GM18909 (cell line): ENCODE measurements around the gene OPRL1.
"Not testable (repeated sequence)": the region's sequence is repeated elsewhere in the genome, so short reads cannot be mapped to it uniquely, and the experiment has no call there.

ENCODE experiments used
- ATAC-seq: cut with Tn5 transposase; IDR thresholded peaks from one replicate; pipeline ENCODE4 v1.9.1; 2021; ENCODE audit warnings: mild to moderate bottlenecking; ENCODE audit not compliant: unreplicated experiment, poor library complexity

OPRL1 gene

DNA sequence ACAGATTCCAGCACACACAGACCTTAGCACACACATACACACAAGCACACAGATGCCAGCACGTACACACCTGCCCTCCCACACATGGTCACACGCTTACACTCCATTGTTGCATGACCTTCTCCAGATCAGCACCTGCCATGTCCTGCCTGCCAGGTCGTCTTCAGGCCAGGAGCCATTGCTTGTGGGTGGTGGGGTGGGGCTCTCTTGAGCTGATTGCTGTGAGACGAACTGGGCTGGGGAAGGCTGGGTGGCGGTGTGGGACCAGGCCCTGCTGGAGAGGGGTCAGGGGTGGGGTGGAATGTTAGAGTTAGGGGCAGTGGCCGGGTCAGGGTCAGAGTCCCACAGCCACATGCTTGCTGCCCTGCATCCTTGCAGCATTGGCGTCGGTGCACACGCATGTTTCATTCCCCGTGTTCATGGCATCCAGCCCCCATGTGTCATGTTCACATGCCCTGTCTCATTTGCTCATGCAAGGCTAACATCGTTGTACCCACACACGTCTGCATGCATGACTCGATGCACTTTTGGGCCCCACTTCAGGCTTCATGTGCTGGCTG lies 34.0 kb downstream of the OPRL1 start:
- ATAC-seq: no peak

- ATAC-seq: no peak
Observed at GRCh38 chr20:64114356-64114971, 34.6 kb downstream of the OPRL1 start.

GRCh38 chr20:64115171-64115911 lies 35.5 kb downstream of the OPRL1 start:
- ATAC-seq: no peak

- no peak for ATAC-seq
Observed at GRCh38 chr20:64116016-64116415, 36.1 kb downstream of the OPRL1 start.

GRCh38 chr20:64116541-64117431 lies 36.9 kb downstream of the OPRL1 start:
- no peak for ATAC-seq

GRCh38 chr20:64117432-64117777 lies 37.5 kb downstream of the OPRL1 start:
- ATAC-seq: not testable (repeated sequence)

DNA sequence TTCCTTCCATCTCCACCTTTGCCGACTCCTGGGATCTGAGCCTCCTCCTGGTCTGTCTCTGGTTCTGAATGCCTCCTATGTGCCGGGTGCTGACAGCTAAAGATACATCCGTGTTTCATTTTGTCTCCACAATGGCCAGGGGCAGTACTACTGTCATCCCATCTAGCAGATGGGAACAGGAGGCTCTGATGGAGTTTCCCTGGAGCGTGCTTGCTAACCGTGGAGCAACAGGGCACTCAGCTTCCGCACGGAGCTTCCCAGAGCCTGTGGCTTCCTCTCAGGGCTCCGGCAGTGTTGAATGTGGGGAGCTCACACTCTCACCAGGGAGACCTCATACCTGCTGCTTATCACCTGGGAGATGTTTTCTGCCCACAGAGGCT lies 39.4 kb downstream of the OPRL1 start:
- ATAC-seq: no peak

DNA sequence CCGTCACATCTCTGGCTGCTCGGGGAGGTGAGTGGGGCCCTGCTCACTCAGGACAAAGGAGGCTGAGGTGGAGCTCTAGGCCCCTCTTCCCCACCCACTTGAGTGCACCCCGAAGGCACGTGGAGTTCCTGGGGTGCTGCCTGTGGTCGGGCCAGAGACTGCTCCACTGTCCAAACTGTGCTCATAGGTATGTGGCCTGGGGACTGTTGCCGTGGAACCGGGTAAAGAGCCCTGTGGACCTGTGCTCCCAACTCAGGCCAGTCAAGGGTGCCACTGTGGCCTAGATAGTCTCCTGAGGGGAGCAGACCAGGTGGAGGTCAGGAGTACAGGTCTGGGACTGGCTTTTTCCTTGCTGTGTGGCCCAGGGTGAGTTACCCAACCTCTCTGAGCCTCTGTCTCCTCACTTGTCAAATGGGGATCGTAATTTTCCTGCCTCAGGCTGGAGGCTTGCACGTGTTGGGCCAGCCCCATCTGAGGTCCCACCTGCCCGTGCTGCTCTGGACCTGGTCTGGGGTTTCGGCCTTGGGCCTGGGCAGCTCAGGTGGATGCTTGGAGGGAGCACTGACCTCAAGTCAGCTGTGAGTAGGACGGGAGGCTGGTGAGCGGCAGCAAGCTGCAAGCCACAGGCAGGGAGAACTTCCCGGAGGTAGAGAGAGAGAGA lies 39.9 kb downstream of the OPRL1 start:
- no peak for ATAC-seq

GRCh38 chr20:64121586-64121985 lies 41.7 kb downstream of the OPRL1 start:
- ATAC-seq: no peak

DNA sequence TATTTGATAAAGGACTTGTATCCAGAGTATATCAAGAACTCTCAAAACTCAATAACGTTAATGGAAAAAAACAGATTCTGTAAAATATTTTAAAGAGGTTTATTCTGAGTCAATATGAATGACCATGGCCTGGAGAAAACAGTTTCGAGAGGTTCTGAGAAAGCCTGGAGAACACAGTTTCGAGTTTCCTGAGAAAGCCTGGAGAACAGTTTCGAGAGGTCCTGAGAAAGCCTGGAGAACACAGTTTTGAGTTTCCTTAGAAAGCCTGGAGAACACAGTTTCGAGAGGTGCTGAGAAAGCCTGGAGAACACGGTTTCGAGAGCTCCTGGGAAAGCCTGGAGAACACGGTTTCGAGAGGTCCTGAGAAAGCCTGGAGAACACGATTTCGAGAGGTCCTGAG lies 43.0 kb downstream of the OPRL1 start:
- not testable (repeated sequence) for ATAC-seq

DNA sequence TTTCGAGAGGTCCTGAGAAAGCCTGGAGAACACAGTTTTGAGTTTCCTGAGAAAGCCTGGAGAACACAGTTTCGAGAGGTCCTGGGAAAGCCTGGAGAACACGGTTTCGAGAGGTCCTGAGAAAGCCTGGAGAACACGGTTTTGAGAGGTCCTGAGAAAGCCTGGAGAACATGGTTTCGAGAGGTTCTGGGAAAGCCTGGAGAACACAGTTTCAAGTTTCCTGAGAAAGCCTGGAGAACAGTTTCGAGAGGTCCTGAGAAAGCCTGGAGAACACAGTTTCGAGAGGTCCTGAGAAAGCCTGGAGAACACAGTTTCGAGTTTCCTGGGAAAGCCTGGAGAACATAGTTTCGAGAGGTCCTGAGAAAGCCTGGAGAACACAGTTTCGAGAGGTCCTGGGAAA lies 43.6 kb downstream of the OPRL1 start:
- ATAC-seq: not testable (repeated sequence)

DNA sequence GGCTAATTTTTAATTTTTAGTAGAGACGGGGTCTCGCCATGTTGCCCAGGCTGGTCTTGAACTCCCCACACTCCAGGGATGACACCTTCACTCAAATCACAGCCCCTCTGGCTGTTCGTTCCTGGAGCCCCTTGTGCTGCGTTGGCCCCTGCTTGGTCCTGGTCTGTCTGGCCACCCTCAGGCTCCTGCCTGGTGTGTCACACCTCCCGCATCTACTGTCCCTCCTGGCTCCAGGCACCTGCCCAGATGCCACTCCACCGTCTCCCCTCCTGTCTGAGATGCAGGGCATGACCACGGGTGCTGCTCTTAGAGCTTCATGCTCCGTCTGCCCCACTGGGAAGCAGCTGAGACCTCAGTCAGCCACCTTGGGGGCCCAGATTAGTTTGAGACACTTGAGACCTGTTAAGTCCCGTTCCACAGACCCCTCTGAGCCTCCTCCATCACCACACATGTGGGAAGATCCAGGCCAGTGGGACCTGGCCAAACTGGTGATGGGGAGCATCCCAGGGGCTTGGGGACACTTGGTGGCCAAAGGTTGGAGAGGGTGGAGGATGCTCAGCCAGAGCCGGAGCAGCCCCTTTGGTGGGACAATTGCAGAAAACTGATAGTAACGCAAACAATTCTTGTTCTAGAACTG lies 49.4 kb downstream of the OPRL1 start:
- no peak for ATAC-seq

DNA sequence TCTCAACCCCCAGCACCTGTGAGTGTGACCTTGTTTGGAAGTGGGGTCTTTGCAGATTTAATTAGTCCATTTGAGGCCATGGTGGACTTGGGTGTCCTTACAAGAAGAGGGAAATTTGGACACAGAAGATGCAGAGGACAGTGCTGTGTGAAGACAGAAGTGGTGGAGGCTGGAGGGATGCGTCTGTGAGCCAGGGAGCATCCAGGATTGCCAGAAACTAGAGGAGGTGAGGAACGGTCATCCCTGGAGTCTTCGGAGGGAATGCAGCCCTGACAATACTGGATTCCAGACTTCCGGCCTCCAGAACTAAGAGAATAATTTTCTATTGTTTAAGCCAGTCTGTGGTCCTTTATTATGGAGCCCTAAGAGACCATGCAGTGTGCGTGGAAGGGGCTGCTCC lies 50.4 kb downstream of the OPRL1 start:
- ATAC-seq: no peak

- ATAC-seq: no peak
Observed at GRCh38 chr20:64130876-64131275, 51.0 kb downstream of the OPRL1 start.

DNA sequence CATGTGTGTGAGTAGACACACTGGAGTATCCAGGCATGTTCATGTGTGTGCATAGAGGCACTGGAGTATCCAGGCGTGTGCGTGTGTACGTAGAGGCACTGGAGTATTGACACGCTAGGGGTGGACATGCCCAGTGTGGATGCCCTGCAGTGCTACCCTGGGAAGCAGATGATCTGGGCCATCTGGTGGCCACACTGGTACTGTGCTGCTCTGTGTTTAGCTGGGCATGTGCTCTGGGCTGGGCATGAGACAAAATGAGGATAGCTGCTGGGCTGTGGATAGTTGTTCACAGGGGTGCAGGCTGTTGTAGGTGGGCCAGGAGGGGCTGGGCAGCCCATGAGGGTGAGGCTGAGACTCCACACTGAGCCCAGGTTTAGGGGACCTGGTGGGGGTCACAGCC lies 51.5 kb downstream of the OPRL1 start:
- ATAC-seq: no peak

DNA sequence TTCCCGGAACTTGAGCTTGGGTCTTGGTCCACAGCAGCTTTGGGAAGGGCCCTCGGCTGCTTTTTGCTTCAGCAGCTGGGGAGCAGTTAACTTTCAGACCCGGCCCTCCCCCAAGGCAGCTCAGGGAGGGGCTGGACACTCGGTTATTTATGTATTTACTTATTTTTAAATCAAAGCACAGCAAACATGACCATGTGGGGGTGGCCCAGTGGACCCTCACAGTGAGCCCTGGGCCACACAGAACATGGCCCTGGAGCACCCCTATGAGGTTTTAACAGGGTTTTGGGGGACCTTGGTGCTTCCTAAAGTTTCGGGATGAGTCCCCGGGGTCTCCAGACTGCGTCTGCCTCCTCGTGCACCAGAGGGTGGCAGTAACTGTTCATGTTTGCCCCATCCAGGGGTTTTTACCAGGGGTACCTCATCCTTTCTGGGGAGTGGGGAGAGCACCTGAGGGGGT lies 54.1 kb downstream of the OPRL1 start:
- ATAC-seq: no peak

GRCh38 chr20:64134744-64135143 lies 54.9 kb downstream of the OPRL1 start:
- not testable (repeated sequence) for ATAC-seq

GRCh38 chr20:64136004-64136710 lies 56.3 kb downstream of the OPRL1 start:
- ATAC-seq: no peak

DNA sequence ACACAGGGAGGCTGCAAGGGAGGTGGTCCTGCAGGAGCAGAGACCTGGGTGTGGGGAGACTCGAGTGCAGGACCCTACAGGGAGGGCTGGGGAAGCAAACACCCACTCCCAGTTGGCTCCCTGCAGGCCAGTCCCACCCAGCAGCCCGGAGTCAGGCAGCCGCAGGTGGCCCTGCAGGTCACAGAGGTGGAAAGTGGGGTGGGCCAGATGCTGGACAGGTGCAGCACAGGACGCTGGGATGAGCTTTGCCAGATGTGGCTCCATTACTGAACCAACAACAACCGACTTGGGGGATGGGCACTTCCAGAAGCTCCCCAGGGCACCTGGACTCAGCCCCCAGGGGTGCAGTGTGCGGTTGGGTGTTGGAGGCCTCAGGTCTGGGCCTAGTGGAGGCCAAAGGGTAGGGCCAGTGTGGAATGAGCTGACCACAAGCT lies 57.7 kb downstream of the OPRL1 start:
- no peak for ATAC-seq
